Stimulated activated CD4-positive, alpha-beta T cell treated with anti-CD3 and anti-CD28 coated beads, Interleukin-15, amount 100 ng/mL, for 1 hour (primary cell): ENCODE results near the gene EXTL2.
"Not testable (repeated sequence)": the region's sequence is repeated elsewhere in the genome, so short reads cannot be mapped to it uniquely, and the experiment has no call there.

Experiments
- DNase-seq, 2 donors: peaks; one replicate each; pipeline ENCODE4 v3.0.0-alpha.2; 2020; ENCODE audit warnings: low read depth in 1 of 2, low spot score in 1 of 2

Gene EXTL2

DNA sequence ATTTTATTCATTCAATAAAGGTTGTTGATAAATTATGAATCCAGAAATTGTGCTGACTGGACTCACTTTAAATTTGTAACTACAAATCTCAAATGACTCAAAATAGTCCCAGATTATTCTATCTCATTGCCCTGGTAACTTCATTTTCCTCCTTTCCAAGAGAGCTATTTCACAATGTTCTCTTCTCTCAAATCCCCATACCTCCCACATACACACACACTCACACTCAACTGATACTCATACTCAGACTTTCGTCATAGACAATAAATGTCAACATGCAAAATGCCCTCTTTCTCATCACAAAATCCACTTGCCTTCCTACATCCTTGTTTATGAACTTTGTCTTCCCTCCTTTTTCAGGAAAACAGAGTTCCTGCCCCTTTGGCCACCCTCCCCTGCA lies 33.3 kb downstream of the EXTL2 start:
- DNase-seq = no peak

GRCh38 chr1:100860397-100860991 lies 34.1 kb downstream of the EXTL2 start:
- no peak for DNase-seq

DNA sequence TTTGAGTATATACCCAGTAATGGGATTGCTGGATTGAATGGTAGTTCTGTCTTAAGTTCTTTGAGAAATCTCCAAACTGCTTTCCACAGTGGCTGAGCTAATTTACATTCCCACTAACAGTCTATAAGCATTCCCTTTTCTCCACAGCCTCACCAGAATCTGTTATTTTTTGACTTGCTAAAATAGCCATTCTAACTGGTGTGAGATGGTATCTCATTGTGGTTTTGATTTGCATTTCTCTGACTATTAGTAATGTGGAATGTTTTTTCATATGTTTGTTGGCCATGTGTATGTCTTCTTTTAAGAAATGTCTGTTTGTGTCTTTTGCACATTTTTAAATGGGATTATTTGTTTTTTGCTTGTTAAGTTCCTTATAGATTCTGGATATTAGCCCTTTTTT lies 39.5 kb downstream of the EXTL2 start:
- DNase-seq = not testable (repeated sequence)

DNA sequence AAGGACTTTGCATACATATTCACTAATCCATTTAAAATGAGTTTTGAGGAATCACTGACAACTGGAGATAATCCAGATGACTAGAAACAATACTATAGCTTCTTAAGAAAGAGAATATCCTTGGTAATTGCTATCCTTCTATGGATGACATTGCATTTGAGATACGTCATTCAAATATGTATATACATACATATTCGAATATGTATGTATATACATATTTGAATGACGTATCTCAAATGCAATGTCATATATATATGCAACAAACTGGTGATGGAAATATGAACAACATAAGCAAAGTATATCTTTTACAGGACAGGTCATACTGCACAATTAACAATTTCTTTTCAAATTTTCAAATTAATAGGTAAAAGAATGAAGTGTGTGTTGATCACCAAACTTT lies 41.7 kb downstream of the EXTL2 start:
- no peak for DNase-seq

- no peak for DNase-seq
These were observed 42.9 kb downstream of the EXTL2 start for GRCh38 chr1:100851726-100852125.

- no peak for DNase-seq
These were observed 47.1 kb downstream of the EXTL2 start for GRCh38 chr1:100847361-100848082.

DNA sequence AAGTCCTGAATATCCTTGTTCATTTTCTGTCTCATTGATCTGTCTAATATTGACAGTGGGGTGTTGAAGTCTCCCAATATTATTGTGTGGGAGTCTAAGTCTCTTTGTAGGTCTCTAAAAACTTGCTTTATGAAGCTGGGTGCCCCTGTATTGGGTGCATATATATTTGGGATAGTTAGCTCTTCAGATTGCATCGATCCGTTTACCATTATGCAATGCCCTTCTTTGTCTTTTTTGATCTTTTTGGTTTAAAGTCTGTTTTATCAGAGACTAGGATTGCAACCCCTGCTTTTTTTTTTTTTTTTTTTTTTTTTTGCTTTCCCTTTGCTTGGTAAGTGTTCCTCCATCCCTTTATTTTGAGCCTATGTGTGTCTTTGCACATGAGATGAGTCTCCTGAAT lies 51.5 kb downstream of the EXTL2 start:
- not testable (repeated sequence) for DNase-seq

DNA sequence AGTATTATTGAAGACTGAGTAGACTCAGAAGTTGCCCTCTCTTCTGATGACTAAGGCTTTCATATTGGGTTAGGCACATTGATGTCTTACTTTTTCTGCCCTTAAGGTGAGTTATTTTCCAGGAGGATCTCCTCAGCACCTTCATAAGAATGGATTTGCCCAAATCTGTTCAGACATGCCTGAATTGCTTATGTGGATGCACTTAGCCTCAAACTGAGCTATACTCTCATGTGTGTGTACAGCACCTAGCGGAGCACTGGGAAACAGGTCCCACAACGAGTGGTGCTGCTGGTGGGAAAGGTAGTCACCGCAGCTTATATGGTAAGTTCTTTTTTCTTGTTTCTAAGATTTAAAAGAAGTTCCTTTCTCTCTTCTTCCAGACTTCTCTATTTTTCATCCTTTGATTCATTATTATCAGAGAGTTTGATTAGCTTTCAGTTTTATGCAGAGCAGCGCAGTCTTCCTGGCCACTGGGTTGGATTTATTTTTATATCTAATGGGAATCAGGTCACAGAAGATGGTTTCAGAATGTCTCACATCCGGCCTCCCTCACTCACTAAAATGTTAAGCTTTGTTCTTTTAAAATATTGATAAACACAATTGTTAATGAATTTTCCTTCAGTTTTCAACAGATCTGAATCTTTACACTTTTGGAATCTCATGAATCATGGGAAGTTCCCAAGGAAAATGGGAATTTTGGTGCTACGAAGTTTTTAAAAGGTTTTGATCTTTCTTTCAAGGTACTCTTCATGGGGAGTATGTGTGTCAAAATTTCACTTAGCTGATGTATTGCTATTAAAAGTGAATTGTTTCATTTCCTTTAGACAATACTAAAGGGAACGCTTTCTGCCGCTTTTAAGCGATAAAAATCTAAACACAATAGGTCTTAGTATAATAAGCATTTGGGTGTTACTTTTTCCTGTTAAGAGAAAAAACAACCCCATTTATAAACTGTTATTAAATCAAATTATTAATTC lies 58.5 kb downstream of the EXTL2 start:
- no peak for DNase-seq

DNA sequence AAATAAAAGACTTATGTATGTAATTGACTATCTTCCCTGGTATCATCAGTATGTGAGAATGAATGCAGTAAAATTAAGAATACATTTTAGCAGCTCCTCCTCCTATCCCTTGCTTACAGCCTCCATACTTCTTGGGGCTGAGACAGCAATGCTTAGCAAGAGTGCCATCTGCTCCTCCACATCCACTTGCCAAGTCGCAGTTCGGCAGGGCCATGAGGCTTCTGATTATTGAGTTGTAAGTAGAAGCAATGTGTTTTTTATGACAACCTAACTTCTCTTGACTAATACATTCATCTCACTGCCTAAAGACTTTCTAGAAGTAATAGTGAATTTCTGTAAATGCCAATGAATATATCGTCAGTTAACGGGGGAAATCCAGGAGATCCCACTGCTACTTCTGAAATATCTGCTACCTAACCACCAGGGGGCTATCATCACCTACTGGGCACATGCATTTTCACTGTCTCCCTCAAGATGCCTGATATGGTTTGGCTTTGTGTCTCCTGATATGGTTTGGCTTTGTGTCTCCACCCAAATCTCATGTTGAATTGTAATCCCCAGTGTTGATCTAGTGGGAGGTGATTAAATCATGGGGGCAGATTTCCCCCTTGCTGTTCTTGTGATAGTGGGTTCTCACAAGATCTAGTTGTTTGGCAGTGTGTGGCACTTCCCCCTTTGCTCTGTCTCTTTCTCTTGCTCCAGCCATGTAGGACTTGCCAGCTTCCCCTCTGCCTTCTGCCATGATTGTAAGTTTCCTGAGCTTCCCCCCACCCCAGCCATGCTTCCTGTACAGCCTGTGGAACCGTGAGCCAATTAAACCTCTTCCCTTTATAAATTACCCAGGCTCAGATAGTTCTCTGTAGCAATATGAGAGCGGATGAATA lies 59.6 kb downstream of the EXTL2 start:
- no peak for DNase-seq

- DNase-seq = no peak
These were observed 61.8 kb downstream of the EXTL2 start for GRCh38 chr1:100832694-100833428.

DNA sequence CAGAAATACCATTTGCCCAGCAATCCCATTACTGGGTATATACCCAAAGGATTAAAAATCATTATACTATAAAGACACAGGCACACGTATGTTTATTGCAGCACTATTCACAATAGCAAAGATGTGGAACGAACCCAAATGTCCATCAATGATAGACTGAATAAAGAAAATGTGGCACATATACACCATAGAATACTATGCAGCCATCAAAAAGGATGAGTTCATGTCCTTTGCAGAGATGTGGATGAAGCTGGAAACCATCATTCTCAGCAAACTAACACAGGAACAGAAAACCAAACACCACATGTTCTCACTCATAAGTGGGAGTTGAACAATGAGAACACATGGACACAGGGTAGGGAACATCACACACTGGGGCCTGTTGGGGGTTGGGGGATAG lies 69.0 kb downstream of the EXTL2 start:
- DNase-seq = not testable (repeated sequence)
